SH-SY5Y (cell line): ENCODE results near the gene STAB2.

Experiments
- GATA2 ChIP-seq: IDR thresholded peaks from 2 replicates; pipeline ENCODE4 v1.6.1; 2011; ENCODE audit warnings: mild to moderate bottlenecking, low read depth, low read length
- GATA3 ChIP-seq: IDR thresholded peaks from 2 replicates; pipeline ENCODE4 v1.6.1; 2011; ENCODE audit warnings: low read depth, mild to moderate bottlenecking, low read length, moderate library complexity

- TF ChIP-seq GATA2 (no peak), GATA3 (no peak)
Measured at GRCh38 chr12:103780992-103781391, 193.9 kb downstream of the STAB2 start.
